ENCODE data around the gene RELA. TPM values are rescaled to one million over a fixed set of nuclear protein-coding genes. Genes with fewer than 3 reads are reported as not detected.

The RELA gene
- total and polyA plus RNA-seq, 2 of the 13 experiments (the other 11 are each of a cell fraction or from before 2014, with no cell fraction given) = 21.4 to 40.5 TPM

- CTCF ChIA-PET (ENCODE audit: low intra/inter-chr PET ratio, low total read pairs) = no interaction called here
- Histone ChIP-seq H4K20me1 (ENCODE audit: insufficient read depth, low read length) (peaks cover 4% of the 10 kb centered on the region; the same call in 1 of the 2 replicates), H3K4me1 (ENCODE audit: insufficient read depth, low read length) (peaks cover 10% of the 10 kb centered on the region), H3K9me3 (ENCODE audit: low read length) (no peaks in the 10 kb centered on the region), H3K27me3 (ENCODE audit: control insufficient read depth in 1 of 2, insufficient read depth in 2 of 2, low read length in 2 of 2) (no peaks in the 10 kb centered on the region; a peak in 1 of 5 replicates), H3K4me3 (replicated peaks in 1 of 3; ENCODE audit: insufficient read depth in 1 of 3, low read depth in 2 of 3, low read length in 3 of 3) (peak overlapping the region; percentile 81 to 94 (median 88)), H3K27ac (ENCODE audit: extremely low read length, insufficient read depth, low read length) (peak overlapping the region; percentile 69), H3K4me2 (ENCODE audit: low read depth, low read length) (peak overlapping the region; percentile 87), H3K36me3 (replicated peaks in 1 of 2; ENCODE audit: control insufficient read depth in 1 of 2, insufficient read depth in 2 of 2, low read length in 2 of 2) (peaks cover 25 to 36% of the 10 kb centered on the region in 2 experiments), H2AFZ (ENCODE audit: low read length) (no peak overlapping the region), H3K9ac (ENCODE audit: insufficient read depth, low read depth, low read length) (peak overlapping the region; percentile 91), H3K79me2 (ENCODE audit: insufficient read depth, low read length) (peaks cover 14% of the 10 kb centered on the region)
- FAIRE-seq = no peak
- POLR2A ChIA-PET = interaction anchor here (1.4 to 3.6 kb wide), 5 partner anchors 9 to 52 kb away, joined by 3 to 17 read pairs (median 13); partner anchors contain the start of genes PCNX3 and SIPA1
- no peak for DNase-seq (ENCODE audit: low spot score)
- intact Hi-C loops (cut with micrococcal nuclease; ENCODE audit: unreplicated experiment) = no loop called here
- peak; percentile 55 for ATAC-seq
- no TSS peak for BruUV-seq (replicated peaks)
- in situ Hi-C loops (cut with HindIII; ENCODE audit: extremely low pct_ligation_motif_present, low pct_unique_long_range_greater_than_20kb) = no loop called here
- 21% methylated on average over 10 of the region's 25 CpGs for WGBS (ENCODE audit: low lambda C conversion rate)
- TF ChIP-seq ZNF274 (CRISPR knock-in tag; IDR thresholded peaks at IDR 0.05) (0 out of 2 replicates have a peak, but pooled peaks have one; percentile 40), SOX6 (IDR thresholded peaks at IDR 0.05) (no peak), SOX6 (CRISPR knock-in tag; IDR thresholded peaks at IDR 0.05) (peak; percentile 21; the same call in 1 of the 2 replicates), ZNF124 (CRISPR knock-in tag; IDR thresholded peaks at IDR 0.05) (peak; percentile 16; the same call in 1 of the 2 replicates), SALL1 (CRISPR knock-in tag; IDR thresholded peaks at IDR 0.05) (0 out of 2 replicates have a peak, but pooled peaks have one; percentile 18), ZNF839 (CRISPR knock-in tag; IDR thresholded peaks at IDR 0.05; ENCODE audit: borderline replicate concordance) (no peak), ZNF709 (CRISPR knock-in tag; IDR thresholded peaks at IDR 0.05) (no peak), ZNF776 (CRISPR knock-in tag; IDR thresholded peaks at IDR 0.05) (peak; percentile 74; the same call in 1 of the 2 replicates), RFXANK (CRISPR knock-in tag; IDR thresholded peaks at IDR 0.05) (no peak), HNF4A (CRISPR knock-in tag; IDR thresholded peaks at IDR 0.05) (peak; percentile 77), AGO2 (optimal IDR thresholded peaks at IDR 0.05; ENCODE audit: low read depth, low read length) (peak; percentile 47), MYNN (CRISPR knock-in tag; IDR thresholded peaks at IDR 0.05; ENCODE audit: low read depth) (no peak), ZBTB7B (CRISPR knock-in tag; IDR thresholded peaks at IDR 0.05) (peak; percentile 59; the same call in 1 of the 2 replicates), ZFP91 (CRISPR knock-in tag; IDR thresholded peaks at IDR 0.05; ENCODE audit: borderline replicate concordance) (peak; percentile 69; the same call in 1 of the 2 replicates), HIVEP1 (CRISPR knock-in tag; IDR thresholded peaks at IDR 0.05) (0 out of 2 replicates have a peak, but pooled peaks have one; percentile 28), IRF2 (CRISPR knock-in tag; IDR thresholded peaks at IDR 0.05) (no peak)
- TF ChIP-seq, protein P1, sequence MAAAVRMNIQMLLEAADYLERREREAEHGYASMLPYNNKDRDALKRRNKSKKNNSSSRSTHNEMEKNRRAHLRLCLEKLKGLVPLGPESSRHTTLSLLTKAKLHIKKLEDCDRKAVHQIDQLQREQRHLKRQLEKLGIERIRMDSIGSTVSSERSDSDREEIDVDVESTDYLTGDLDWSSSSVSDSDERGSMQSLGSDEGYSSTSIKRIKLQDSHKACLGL (CRISPR knock-in tag; IDR thresholded peaks at IDR 0.05) = 0 out of 2 replicates have a peak, but pooled peaks have one; percentile 43
- TF ChIP-seq, protein P2, sequence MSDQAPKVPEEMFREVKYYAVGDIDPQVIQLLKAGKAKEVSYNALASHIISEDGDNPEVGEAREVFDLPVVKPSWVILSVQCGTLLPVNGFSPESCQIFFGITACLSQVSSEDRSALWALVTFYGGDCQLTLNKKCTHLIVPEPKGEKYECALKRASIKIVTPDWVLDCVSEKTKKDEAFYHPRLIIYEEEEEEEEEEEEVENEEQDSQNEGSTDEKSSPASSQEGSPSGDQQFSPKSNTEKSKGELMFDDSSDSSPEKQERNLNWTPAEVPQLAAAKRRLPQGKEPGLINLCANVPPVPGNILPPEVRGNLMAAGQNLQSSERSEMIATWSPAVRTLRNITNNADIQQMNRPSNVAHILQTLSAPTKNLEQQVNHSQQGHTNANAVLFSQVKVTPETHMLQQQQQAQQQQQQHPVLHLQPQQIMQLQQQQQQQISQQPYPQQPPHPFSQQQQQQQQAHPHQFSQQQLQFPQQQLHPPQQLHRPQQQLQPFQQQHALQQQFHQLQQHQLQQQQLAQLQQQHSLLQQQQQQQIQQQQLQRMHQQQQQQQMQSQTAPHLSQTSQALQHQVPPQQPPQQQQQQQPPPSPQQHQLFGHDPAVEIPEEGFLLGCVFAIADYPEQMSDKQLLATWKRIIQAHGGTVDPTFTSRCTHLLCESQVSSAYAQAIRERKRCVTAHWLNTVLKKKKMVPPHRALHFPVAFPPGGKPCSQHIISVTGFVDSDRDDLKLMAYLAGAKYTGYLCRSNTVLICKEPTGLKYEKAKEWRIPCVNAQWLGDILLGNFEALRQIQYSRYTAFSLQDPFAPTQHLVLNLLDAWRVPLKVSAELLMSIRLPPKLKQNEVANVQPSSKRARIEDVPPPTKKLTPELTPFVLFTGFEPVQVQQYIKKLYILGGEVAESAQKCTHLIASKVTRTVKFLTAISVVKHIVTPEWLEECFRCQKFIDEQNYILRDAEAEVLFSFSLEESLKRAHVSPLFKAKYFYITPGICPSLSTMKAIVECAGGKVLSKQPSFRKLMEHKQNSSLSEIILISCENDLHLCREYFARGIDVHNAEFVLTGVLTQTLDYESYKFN (CRISPR knock-in tag; conservative IDR thresholded peaks at IDR 0.05) = peak; percentile 73
- TF ChIP-seq, protein P3, sequence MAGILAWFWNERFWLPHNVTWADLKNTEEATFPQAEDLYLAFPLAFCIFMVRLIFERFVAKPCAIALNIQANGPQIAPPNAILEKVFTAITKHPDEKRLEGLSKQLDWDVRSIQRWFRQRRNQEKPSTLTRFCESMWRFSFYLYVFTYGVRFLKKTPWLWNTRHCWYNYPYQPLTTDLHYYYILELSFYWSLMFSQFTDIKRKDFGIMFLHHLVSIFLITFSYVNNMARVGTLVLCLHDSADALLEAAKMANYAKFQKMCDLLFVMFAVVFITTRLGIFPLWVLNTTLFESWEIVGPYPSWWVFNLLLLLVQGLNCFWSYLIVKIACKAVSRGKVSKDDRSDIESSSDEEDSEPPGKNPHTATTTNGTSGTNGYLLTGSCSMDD (CRISPR knock-in tag; IDR thresholded peaks at IDR 0.05) = no peak
Measured at GRCh38 chr11:65661599-65662246, 993 bp downstream of the RELA start.

All from HepG2 (cell line).